T-helper 1 cell treated with Interleukin-12 subunit alpha and Interleukin-12 subunit beta and Interleukin-4 antibody, amounts not matched to agents 30 μg/mL and 1 μg/mL, for 36 hours (primary cell): ENCODE results near the gene NOTCH1.

Source experiments
- H3K27ac Mint-ChIP-seq: one replicate; pipeline ENCODE4 v1.8.0; 2021; ENCODE audit warnings: mild to moderate bottlenecking, mixed read lengths
- H3K27me3 Mint-ChIP-seq: one replicate; pipeline ENCODE4 v1.8.0; 2021; ENCODE audit warnings: low read depth, mixed read lengths
- H3K36me3 Mint-ChIP-seq: one replicate; pipeline ENCODE4 v1.8.0; 2021; ENCODE audit warnings: low read depth, mixed read lengths
- H3K4me1 Mint-ChIP-seq: one replicate; pipeline ENCODE4 v1.8.0; 2021; ENCODE audit warnings: low read depth, mixed read lengths
- H3K4me3 Mint-ChIP-seq: one replicate; pipeline ENCODE4 v1.8.0; 2021; ENCODE audit warnings: mild to moderate bottlenecking, moderate library complexity, mixed read lengths
- H3K9me3 Mint-ChIP-seq: one replicate; pipeline ENCODE4 v1.8.0; 2021; ENCODE audit warnings: mixed read lengths

The NOTCH1 gene

GRCh38 chr9:136517950-136518349 lies 27.9 kb downstream of the NOTCH1 start:
- Mint-ChIP-seq H3K9me3 (no peaks in the 10 kb centered on the region), H3K36me3 (peaks cover 3% of the 10 kb centered on the region), H3K27me3 (no peaks in the 10 kb centered on the region), H3K4me3 (no peak overlapping the region), H3K4me1 (no peaks in the 10 kb centered on the region), H3K27ac (no peak overlapping the region)

DNA sequence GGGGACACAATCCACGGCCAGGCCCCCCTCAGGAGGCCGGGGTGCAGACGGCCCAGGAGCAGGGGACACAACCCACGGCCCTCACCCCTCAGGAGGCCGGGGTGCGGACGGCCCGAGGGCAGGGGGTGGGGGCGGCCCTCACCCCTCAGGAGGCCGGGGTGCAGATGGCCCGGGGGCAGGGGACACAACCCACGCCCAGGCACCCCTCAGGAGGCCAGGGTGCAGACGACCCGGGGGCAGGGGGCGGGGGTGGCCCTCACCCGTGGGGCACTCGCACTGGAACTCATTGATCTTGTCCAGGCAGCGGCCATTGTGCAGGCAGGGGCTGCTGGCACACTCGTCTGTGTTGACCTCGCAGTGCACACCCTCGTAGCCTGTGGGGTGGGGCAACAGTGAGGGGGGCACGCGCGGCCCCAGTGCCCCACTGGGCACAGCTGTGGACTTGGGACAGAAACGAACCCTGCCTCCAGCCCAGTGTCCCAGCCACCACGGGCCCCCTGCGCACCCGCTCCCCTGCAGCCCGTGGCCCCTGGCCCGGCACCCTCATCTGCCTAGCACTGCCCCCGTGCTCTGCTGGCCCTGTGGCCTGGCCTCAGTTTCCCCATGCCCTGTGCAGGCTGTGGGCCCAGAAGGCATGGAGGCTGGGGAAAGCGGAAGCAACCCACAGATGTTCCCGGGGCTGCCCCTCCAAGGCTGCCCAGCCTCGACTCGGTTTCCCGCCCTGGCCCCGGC lies 28.7 kb downstream of the NOTCH1 start:
- no peak overlapping the region for H3K4me3 Mint-ChIP-seq
- H3K27ac Mint-ChIP-seq: no peak overlapping the region
- H3K36me3 Mint-ChIP-seq: peaks cover 3% of the 10 kb centered on the region
- no peaks in the 10 kb centered on the region for H3K27me3 Mint-ChIP-seq
- H3K9me3 Mint-ChIP-seq: no peaks in the 10 kb centered on the region
- H3K4me1 Mint-ChIP-seq: no peaks in the 10 kb centered on the region

GRCh38 chr9:136516191-136516654 lies 29.6 kb downstream of the NOTCH1 start:
- H3K9me3 Mint-ChIP-seq: no peaks in the 10 kb centered on the region
- peaks cover 3% of the 10 kb centered on the region for H3K36me3 Mint-ChIP-seq
- no peak overlapping the region for H3K4me3 Mint-ChIP-seq
- no peak overlapping the region for H3K27ac Mint-ChIP-seq
- H3K27me3 Mint-ChIP-seq: no peaks in the 10 kb centered on the region
- H3K4me1 Mint-ChIP-seq: no peaks in the 10 kb centered on the region

DNA sequence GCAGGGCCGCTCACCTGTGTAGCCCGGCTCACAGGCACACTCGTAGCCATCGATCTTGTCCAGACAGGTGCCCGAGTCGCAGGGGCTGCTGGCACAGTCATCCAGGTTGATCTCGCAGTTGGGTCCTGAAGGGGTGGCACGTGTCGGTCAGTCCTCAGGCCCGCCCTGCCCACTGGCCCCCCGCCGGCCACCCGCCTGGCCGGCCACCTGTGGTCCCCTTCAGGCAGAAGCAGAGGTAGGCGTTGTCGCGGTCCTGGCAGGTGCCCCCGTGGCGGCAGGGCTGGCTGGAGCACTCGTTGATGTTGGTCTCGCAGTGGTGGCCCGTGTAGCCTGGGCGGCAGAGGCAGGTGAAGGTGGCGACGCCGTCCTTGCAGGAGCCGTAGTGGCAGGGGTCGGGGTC lies 30.6 kb downstream of the NOTCH1 start:
- Mint-ChIP-seq H3K27ac (no peak overlapping the region), H3K4me3 (no peak overlapping the region), H3K27me3 (no peaks in the 10 kb centered on the region), H3K36me3 (peaks cover 3% of the 10 kb centered on the region), H3K4me1 (no peaks in the 10 kb centered on the region), H3K9me3 (no peaks in the 10 kb centered on the region)

- peaks cover 3% of the 10 kb centered on the region for H3K36me3 Mint-ChIP-seq
- no peak overlapping the region for H3K27ac Mint-ChIP-seq
- no peak overlapping the region for H3K4me3 Mint-ChIP-seq
- H3K9me3 Mint-ChIP-seq: no peaks in the 10 kb centered on the region
- H3K4me1 Mint-ChIP-seq: no peaks in the 10 kb centered on the region
- H3K27me3 Mint-ChIP-seq: no peaks in the 10 kb centered on the region
Measured at GRCh38 chr9:136514022-136514714, 31.7 kb downstream of the NOTCH1 start.

GRCh38 chr9:136513191-136513590 lies 32.7 kb downstream of the NOTCH1 start:
- H3K27ac Mint-ChIP-seq: no peak overlapping the region
- peaks cover 3% of the 10 kb centered on the region for H3K36me3 Mint-ChIP-seq
- no peaks in the 10 kb centered on the region for H3K27me3 Mint-ChIP-seq
- no peaks in the 10 kb centered on the region for H3K9me3 Mint-ChIP-seq
- no peak overlapping the region for H3K4me3 Mint-ChIP-seq
- no peaks in the 10 kb centered on the region for H3K4me1 Mint-ChIP-seq

DNA sequence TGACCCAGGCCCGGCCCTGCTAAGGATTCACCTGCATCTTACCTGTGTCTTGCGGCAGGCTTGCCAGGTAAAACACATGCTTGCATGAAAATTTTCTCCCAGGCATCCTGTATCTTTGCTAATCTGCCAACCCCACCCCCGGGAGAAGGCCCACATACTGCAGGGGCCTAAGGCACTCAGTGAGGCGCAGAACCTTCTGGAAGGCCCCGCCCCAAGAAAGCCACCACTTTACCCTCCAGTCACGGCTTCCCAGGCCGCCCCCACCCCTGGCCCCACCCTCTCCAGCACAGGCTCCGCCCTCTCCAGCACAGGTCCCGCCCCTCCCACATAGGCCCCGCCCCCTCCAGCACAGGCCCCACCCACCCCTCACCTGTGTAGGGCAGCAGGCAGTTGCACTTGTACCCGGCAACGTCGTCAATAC lies 33.2 kb downstream of the NOTCH1 start:
- Mint-ChIP-seq H3K4me1 (no peaks in the 10 kb centered on the region), H3K27ac (no peak overlapping the region), H3K27me3 (no peaks in the 10 kb centered on the region), H3K4me3 (no peak overlapping the region), H3K36me3 (peaks cover 3% of the 10 kb centered on the region), H3K9me3 (no peaks in the 10 kb centered on the region)

- Mint-ChIP-seq H3K36me3 (peaks cover 3% of the 10 kb centered on the region), H3K4me1 (no peaks in the 10 kb centered on the region), H3K4me3 (no peak overlapping the region), H3K9me3 (no peaks in the 10 kb centered on the region), H3K27ac (no peak overlapping the region), H3K27me3 (no peaks in the 10 kb centered on the region)
Measured at GRCh38 chr9:136511670-136512592, 33.9 kb downstream of the NOTCH1 start.

GRCh38 chr9:136511144-136511669 lies 34.6 kb downstream of the NOTCH1 start:
- Mint-ChIP-seq H3K36me3 (peaks cover 3% of the 10 kb centered on the region), H3K27ac (no peak overlapping the region), H3K27me3 (no peaks in the 10 kb centered on the region), H3K4me1 (no peaks in the 10 kb centered on the region), H3K4me3 (no peak overlapping the region), H3K9me3 (no peaks in the 10 kb centered on the region)

DNA sequence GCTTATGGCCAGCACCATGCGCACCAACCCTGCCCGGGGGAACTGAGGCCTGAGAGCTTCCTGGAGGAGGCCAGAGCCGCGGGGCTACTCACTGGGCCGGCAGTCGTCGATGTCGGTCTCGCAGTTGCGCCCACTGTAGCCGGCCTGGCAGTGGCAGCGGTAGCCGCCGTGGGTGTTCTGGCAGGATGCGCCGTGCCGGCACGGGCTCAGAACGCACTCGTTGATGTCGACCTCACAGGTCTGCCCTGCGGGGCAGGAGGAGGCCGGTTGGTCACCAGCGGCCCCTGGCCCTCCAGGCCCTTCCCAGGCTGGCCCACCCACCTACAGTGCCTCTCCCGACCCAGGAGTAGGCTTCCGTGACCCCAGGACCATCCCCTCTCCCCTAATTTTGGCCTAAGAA lies 35.3 kb downstream of the NOTCH1 start:
- Mint-ChIP-seq H3K9me3 (no peaks in the 10 kb centered on the region), H3K4me3 (no peak overlapping the region), H3K27ac (no peak overlapping the region), H3K4me1 (no peaks in the 10 kb centered on the region), H3K36me3 (peaks cover 3% of the 10 kb centered on the region), H3K27me3 (no peaks in the 10 kb centered on the region)

DNA sequence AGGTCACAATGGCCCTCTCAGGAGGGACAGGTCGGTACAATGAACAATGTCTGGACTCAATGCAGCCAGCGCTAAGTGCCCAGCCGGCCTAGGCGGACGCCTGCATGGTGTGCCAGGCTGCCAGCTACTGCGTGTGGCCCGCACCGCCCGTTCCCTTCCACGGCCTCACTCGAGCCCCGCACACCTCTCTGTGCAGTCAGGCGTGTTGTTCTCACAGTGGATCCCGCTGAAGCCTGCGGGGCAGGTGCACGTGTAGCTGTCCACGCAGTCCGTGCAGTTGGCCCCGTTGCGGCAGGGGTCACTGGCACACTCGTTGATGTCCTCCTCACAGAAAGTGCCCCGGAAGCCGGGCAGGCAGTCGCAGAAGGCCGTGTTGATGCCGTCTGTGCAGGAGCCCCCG lies 36.3 kb downstream of the NOTCH1 start:
- no peaks in the 10 kb centered on the region for H3K9me3 Mint-ChIP-seq
- H3K27ac Mint-ChIP-seq: no peak overlapping the region
- H3K27me3 Mint-ChIP-seq: no peaks in the 10 kb centered on the region
- H3K4me1 Mint-ChIP-seq: no peaks in the 10 kb centered on the region
- peaks cover 3% of the 10 kb centered on the region for H3K36me3 Mint-ChIP-seq
- H3K4me3 Mint-ChIP-seq: no peak overlapping the region

DNA sequence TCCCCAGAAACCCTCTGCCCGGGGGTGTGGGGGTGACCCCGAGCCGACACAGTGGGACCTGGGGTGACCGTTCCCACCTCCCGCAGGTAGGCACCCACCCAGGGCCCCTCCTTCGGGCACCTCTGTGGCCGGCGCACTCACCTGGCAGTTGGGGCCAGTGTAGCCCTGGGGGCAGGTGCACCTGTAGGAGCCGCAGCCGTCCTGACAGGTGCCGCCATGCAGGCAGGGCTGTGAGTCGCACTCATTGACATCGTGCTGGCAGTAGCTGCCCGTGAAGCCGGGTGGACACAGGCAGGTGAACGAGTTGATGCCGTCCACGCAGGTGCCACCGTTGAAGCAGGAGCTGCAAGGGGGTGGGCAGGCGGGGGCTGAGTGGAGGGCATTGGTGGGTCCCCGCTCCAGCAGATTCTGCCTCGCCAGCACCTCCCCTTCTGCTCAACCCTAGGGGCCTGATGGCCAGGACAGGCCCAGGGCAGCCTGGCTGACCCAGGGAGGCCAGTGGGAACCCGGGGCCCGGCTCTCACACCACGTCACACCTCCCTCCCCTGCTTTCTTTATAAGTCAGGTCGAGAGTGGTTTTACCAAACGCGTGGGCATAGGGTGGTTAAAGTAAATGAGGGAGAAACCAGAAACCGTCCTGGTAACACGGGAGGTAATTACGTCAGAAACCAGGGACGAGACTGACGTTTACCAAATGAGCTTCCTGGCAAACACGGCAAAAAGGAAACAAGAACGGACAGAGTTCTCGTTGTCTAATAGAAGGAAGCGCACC lies 36.9 kb downstream of the NOTCH1 start:
- H3K36me3 Mint-ChIP-seq: peaks cover 6% of the 10 kb centered on the region
- H3K4me3 Mint-ChIP-seq: no peak overlapping the region
- no peaks in the 10 kb centered on the region for H3K27me3 Mint-ChIP-seq
- no peak overlapping the region for H3K27ac Mint-ChIP-seq
- H3K9me3 Mint-ChIP-seq: no peaks in the 10 kb centered on the region
- H3K4me1 Mint-ChIP-seq: no peaks in the 10 kb centered on the region

- no peaks in the 10 kb centered on the region for H3K4me1 Mint-ChIP-seq
- peaks cover 3% of the 10 kb centered on the region for H3K36me3 Mint-ChIP-seq
- H3K27ac Mint-ChIP-seq: no peak overlapping the region
- no peaks in the 10 kb centered on the region for H3K27me3 Mint-ChIP-seq
- H3K9me3 Mint-ChIP-seq: no peaks in the 10 kb centered on the region
- H3K4me3 Mint-ChIP-seq: no peak overlapping the region
Measured at GRCh38 chr9:136507992-136508375, 37.9 kb downstream of the NOTCH1 start.
